HepG2 (cell line): ENCODE data around the gene RABIF. TPM values are rescaled to one million over a fixed set of nuclear protein-coding genes. Genes with fewer than 3 reads are reported as not detected.

ENCODE experiments used
- IRX3 ChIP-seq: sonication (generic); formaldehyde crosslinking; IDR thresholded peaks from 2 replicates; pipeline ENCODE4 v1.8.1; 2023; ENCODE audit warnings: mild to moderate bottlenecking, low read depth, missing genetic modification reagents, borderline replicate concordance
- MAZ ChIP-seq, 2 experiments: sonication (generic) in 1 of 2; formaldehyde crosslinking in 1 of 2; IDR thresholded peaks; 2 replicates each; pipeline versions ENCODE4 v1.5.0 to v1.6.1; 2012 to 2020; ENCODE audit warnings: low read depth in 2 of 2, mild to moderate bottlenecking in 2 of 2, borderline replicate concordance in 1 of 2, improper control_type of control experiment in 1 of 2, low read length in 1 of 2, missing genetic modification reagents in 1 of 2, moderate library complexity in 1 of 2
- MED8 ChIP-seq: sonication (generic); formaldehyde crosslinking; IDR thresholded peaks from 2 replicates; pipeline ENCODE4 v1.8.1; 2023; ENCODE audit warnings: mild to moderate bottlenecking, missing genetic modification reagents; ENCODE audit not compliant: insufficient replicate concordance
- NFIB ChIP-seq: sonication (generic); formaldehyde crosslinking; IDR thresholded peaks from 2 replicates; pipeline ENCODE4 v1.9.0; 2021; ENCODE audit warnings: missing genetic modification reagents, mild to moderate bottlenecking, borderline replicate concordance
- NR2F2 ChIP-seq: IDR thresholded peaks from 2 replicates; pipeline ENCODE4 v1.6.1; 2012; ENCODE audit warnings: low read depth, inconsistent platforms, borderline replicate concordance
- REXO4 ChIP-seq: sonication (generic); formaldehyde crosslinking; IDR thresholded peaks from 2 replicates; pipeline ENCODE4 v1.8.0; 2022; ENCODE audit warnings: missing genetic modification reagents, mild to moderate bottlenecking, borderline replicate concordance
- RFX5 ChIP-seq: IDR thresholded peaks from 2 replicates; pipeline ENCODE4 v1.6.1; 2011; ENCODE audit warnings: low read depth, low read length, improper control_type of control experiment
- ZNF33A ChIP-seq: sonication (generic); formaldehyde crosslinking; IDR thresholded peaks from 2 replicates; pipeline ENCODE4 v1.5.1; 2020; ENCODE audit warnings: missing genetic modification reagents, mild to moderate bottlenecking, moderate library complexity, borderline replicate concordance
- ZNF350 ChIP-seq: sonication (generic); formaldehyde crosslinking; IDR thresholded peaks from 2 replicates; pipeline ENCODE4 v1.4.0; 2020; ENCODE audit warnings: mild to moderate bottlenecking, low read depth, missing genetic modification reagents, borderline replicate concordance
- ZNF567 ChIP-seq: sonication (generic); formaldehyde crosslinking; IDR thresholded peaks from 2 replicates; pipeline ENCODE4 v1.8.1; 2023; ENCODE audit warnings: mild to moderate bottlenecking, missing genetic modification reagents, borderline replicate concordance
- ZNF577 ChIP-seq: sonication (generic); formaldehyde crosslinking; IDR thresholded peaks from 2 replicates; pipeline ENCODE4 v1.4.0; 2020; ENCODE audit warnings: mild to moderate bottlenecking, low read depth, missing genetic modification reagents, borderline replicate concordance
- ZNF75D ChIP-seq: sonication (generic); formaldehyde crosslinking; IDR thresholded peaks from 2 replicates; pipeline ENCODE4 v1.8.1; 2023; ENCODE audit warnings: missing genetic modification reagents, mild to moderate bottlenecking, borderline replicate concordance
- polyA plus RNA-seq, 8 experiments: library from polyadenylated mRNA; depleted of rRNA in 3 of 8; stranded (reverse) in 7 of 8; unstranded in 1 of 8; fragments of >200 nt; fragmentation: Illumina TruSeq in 4 of 8; extraction: Trizol in 4 of 8; gene quantifications; 2 replicates each; pipeline versions ENCODE4 v1.2.1 to v1.2.3, GENCODE V29; 2011 to 2016; ENCODE audit warnings: low read depth in 4 of 8, missing spikeins in 1 of 8, mixed read lengths in 1 of 8; ENCODE audit not compliant: insufficient read depth in 1 of 8
- total RNA-seq, 5 experiments: library from RNA; depleted of rRNA; stranded (reverse); fragments of >200 nt; fragmentation: Illumina TruSeq; extraction: Trizol; gene quantifications; 2 replicates each; pipeline ENCODE4 v1.2.3, GENCODE V29; 2016; ENCODE audit warnings: low read depth in 1 of 5
- TF ChIP-seq, protein P1 (sequence below): sonication (generic); formaldehyde crosslinking; IDR thresholded peaks from 2 replicates; pipeline ENCODE4 v1.4.0; 2020; ENCODE audit warnings: mild to moderate bottlenecking, missing genetic modification reagents, borderline replicate concordance
- TF ChIP-seq, protein P2 (sequence below): sonication (generic); formaldehyde crosslinking; IDR thresholded peaks from 2 replicates; pipeline ENCODE4 v1.4.0; 2020; ENCODE audit warnings: mild to moderate bottlenecking, missing genetic modification reagents
- TF ChIP-seq, protein P3 (sequence below): sonication (generic); formaldehyde crosslinking; IDR thresholded peaks from 2 replicates; pipeline ENCODE4 v1.8.0; 2022; ENCODE audit warnings: mild to moderate bottlenecking, missing genetic modification reagents; ENCODE audit not compliant: insufficient replicate concordance
- TF ChIP-seq, protein P4 (sequence below): fragments of 450-650 bp; IDR thresholded peaks from 2 replicates; pipeline ENCODE4 v1.6.1; 2017

RABIF gene
- total and polyA plus RNA-seq, 2 of the 13 experiments (the other 11 are each of a cell fraction or from before 2014, with no cell fraction given) = 7.6 to 8.3 TPM

DNA sequence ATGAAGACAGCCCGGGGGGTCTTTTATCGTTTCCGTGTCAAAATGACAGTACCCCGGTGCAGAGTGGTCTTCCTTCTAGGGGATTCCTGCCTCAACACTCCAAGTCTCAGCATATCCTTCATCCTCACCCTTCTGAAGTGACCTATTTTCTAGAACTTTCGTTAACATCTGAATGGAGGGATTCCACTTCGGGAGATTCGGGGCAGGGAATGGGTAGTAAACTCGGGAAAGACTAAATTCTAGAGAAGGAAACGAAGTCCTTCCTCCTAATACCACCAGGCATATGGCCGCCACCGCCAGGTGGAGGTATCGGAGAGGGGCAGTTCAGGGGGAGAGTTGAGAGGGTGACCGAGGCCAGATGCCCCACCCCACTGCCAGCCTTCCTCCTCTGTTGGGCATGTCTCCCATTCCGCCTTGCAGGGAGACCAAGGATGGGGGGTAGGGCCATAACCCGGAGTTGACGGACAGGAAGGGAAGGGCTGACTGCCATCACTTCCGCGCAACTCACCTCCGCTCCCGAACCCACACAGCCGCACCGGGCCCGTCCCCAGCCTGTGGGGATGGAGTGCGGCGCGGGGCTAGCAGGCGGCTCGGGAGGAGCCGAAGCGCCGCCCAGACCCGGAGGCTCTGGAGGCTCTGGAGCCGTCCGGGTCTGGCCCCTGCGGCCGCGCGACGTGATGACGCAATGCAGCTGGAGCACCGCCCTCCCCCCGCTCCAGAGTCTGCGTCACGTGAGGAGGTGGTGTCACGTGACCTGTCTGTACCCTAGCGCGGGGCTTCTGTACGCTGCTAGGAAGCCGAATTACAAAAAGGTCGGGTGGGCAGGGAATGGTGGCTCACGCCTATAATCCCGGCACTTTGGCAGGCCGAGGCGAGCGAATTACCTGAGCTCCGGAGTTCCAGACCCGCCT is 37.9 kb upstream of the RABIF start, which contains the start of gene KLHL12 (continued):
- TF ChIP-seq MAZ (IDR thresholded peaks at IDR 0.05; ENCODE audit: borderline replicate concordance, low read depth, low read length) = peak; percentile 27; the same call in 1 of the 2 replicates
- peak; percentile 95 for TF ChIP-seq MAZ (CRISPR knock-in tag; IDR thresholded peaks at IDR 0.05; ENCODE audit: low read depth)
- no peak for TF ChIP-seq IRX3
- no peak for TF ChIP-seq NFIB (CRISPR knock-in tag)
- no peak; the same call in 1 of the 2 replicates for TF ChIP-seq NR2F2
- no peak for TF ChIP-seq ZNF75D (CRISPR knock-in tag)
- TF ChIP-seq, protein P1, sequence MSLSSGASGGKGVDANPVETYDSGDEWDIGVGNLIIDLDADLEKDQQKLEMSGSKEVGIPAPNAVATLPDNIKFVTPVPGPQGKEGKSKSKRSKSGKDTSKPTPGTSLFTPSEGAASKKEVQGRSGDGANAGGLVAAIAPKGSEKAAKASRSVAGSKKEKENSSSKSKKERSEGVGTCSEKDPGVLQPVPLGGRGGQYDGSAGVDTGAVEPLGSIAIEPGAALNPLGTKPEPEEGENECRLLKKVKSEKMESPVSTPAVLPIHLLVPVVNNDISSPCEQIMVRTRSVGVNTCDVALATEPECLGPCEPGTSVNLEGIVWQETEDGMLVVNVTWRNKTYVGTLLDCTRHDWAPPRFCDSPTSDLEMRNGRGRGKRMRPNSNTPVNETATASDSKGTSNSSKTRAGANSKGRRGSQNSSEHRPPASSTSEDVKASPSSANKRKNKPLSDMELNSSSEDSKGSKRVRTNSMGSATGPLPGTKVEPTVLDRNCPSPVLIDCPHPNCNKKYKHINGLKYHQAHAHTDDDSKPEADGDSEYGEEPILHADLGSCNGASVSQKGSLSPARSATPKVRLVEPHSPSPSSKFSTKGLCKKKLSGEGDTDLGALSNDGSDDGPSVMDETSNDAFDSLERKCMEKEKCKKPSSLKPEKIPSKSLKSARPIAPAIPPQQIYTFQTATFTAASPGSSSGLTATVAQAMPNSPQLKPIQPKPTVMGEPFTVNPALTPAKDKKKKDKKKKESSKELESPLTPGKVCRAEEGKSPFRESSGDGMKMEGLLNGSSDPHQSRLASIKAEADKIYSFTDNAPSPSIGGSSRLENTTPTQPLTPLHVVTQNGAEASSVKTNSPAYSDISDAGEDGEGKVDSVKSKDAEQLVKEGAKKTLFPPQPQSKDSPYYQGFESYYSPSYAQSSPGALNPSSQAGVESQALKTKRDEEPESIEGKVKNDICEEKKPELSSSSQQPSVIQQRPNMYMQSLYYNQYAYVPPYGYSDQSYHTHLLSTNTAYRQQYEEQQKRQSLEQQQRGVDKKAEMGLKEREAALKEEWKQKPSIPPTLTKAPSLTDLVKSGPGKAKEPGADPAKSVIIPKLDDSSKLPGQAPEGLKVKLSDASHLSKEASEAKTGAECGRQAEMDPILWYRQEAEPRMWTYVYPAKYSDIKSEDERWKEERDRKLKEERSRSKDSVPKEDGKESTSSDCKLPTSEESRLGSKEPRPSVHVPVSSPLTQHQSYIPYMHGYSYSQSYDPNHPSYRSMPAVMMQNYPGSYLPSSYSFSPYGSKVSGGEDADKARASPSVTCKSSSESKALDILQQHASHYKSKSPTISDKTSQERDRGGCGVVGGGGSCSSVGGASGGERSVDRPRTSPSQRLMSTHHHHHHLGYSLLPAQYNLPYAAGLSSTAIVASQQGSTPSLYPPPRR (CRISPR knock-in tag) = peak; percentile 47; the same call in 1 of the 2 replicates
- no peak for TF ChIP-seq ZNF567 (CRISPR knock-in tag)
- TF ChIP-seq, protein P2, sequence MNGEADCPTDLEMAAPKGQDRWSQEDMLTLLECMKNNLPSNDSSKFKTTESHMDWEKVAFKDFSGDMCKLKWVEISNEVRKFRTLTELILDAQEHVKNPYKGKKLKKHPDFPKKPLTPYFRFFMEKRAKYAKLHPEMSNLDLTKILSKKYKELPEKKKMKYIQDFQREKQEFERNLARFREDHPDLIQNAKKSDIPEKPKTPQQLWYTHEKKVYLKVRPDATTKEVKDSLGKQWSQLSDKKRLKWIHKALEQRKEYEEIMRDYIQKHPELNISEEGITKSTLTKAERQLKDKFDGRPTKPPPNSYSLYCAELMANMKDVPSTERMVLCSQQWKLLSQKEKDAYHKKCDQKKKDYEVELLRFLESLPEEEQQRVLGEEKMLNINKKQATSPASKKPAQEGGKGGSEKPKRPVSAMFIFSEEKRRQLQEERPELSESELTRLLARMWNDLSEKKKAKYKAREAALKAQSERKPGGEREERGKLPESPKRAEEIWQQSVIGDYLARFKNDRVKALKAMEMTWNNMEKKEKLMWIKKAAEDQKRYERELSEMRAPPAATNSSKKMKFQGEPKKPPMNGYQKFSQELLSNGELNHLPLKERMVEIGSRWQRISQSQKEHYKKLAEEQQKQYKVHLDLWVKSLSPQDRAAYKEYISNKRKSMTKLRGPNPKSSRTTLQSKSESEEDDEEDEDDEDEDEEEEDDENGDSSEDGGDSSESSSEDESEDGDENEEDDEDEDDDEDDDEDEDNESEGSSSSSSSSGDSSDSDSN (CRISPR knock-in tag) = peak; percentile 97
- no peak for TF ChIP-seq REXO4 (CRISPR knock-in tag)
- TF ChIP-seq ZNF577 (CRISPR knock-in tag) = no peak
- TF ChIP-seq RFX5 = no peak
- TF ChIP-seq ZNF33A = no peak
- TF ChIP-seq ZNF350 = peak; percentile 95
- TF ChIP-seq, protein P3, sequence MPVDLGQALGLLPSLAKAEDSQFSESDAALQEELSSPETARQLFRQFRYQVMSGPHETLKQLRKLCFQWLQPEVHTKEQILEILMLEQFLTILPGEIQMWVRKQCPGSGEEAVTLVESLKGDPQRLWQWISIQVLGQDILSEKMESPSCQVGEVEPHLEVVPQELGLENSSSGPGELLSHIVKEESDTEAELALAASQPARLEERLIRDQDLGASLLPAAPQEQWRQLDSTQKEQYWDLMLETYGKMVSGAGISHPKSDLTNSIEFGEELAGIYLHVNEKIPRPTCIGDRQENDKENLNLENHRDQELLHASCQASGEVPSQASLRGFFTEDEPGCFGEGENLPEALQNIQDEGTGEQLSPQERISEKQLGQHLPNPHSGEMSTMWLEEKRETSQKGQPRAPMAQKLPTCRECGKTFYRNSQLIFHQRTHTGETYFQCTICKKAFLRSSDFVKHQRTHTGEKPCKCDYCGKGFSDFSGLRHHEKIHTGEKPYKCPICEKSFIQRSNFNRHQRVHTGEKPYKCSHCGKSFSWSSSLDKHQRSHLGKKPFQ (CRISPR knock-in tag) = peak; percentile 46
- TF ChIP-seq, protein P4, sequence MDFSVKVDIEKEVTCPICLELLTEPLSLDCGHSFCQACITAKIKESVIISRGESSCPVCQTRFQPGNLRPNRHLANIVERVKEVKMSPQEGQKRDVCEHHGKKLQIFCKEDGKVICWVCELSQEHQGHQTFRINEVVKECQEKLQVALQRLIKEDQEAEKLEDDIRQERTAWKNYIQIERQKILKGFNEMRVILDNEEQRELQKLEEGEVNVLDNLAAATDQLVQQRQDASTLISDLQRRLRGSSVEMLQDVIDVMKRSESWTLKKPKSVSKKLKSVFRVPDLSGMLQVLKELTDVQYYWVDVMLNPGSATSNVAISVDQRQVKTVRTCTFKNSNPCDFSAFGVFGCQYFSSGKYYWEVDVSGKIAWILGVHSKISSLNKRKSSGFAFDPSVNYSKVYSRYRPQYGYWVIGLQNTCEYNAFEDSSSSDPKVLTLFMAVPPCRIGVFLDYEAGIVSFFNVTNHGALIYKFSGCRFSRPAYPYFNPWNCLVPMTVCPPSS = peak; percentile 85; the same call in 1 of the 2 replicates
- peak; percentile 79 for TF ChIP-seq MED8 (CRISPR knock-in tag)
